GM18511 (cell line): ENCODE results near the gene KCNH5.
"Not testable (repeated sequence)": the region's sequence is repeated elsewhere in the genome, so short reads cannot be mapped to it uniquely, and the experiment has no call there.

Experiments used
- ATAC-seq: cut with Tn5 transposase; IDR thresholded peaks from one replicate; pipeline ENCODE4 v1.9.1; 2021; ENCODE audit warnings: mild to moderate bottlenecking, moderate library complexity; ENCODE audit not compliant: unreplicated experiment

KCNH5 gene

GRCh38 chr14:62759796-62760195, 285.5 kb downstream of the KCNH5 start:
- ATAC-seq = no peak

- ATAC-seq = not testable (repeated sequence)
Measured at GRCh38 chr14:62746881-62747280, 298.4 kb downstream of the KCNH5 start.

DNA sequence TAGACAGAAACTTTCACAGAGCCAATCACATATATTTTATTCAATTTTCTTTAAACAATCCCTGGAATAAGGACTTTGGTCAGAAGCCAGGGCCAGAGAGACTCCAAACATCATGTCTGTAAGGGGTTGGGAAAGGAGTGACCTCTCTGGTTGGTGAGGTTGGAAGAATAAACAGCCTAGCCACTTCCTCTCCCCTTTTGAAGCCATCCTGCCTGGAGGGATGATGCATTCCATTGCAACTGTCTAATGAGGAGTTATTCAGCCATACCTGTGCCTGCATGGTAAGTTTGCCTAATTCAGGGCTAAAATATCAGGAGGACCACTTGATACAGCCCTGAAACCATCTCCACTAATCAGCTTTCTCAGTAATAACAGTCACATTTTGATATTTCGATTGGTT, 299.8 kb downstream of the KCNH5 start:
- no peak for ATAC-seq

DNA sequence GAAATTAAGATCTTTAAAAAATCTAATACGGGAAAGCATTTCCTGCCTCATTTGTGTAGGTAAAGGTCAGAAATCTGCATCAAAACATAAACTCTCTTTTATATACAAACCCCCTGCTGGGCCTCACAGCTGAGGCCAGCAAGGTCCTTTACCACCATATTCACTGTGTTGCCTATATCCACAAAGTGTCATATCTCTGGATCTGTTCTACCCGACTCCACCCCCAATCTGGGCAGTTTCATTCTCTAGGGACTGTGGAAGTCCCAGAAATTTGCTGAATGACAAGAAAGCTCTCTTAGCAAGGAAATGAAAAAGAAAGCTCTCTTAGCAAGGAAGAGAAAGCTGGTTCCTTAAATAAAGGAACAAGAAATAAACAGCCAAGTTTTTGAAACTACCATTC, 301.7 kb downstream of the KCNH5 start:
- ATAC-seq = no peak

GRCh38 chr14:62743118-62743517, 302.1 kb downstream of the KCNH5 start:
- no peak for ATAC-seq

DNA sequence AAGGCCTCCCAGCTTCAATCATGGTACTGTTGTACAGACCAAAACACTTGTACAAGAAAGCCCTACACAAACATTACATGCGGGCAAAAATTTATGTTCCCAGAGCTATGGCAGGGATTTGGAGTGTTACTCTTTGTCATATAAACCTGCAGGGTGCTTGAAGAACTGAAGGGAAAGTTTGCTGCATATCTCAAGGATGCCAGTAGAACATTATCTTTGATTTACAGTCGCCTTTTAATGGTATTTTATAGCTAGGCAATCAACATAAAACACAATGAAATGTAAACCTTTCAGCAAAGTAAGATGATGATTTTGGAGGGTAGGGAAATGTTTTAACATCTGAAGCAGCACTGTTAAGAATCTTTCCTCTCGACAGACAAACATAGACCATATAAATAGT, 305.6 kb downstream of the KCNH5 start:
- ATAC-seq = no peak

- ATAC-seq = no peak
Measured at GRCh38 chr14:62736048-62737043, 308.9 kb downstream of the KCNH5 start.

DNA sequence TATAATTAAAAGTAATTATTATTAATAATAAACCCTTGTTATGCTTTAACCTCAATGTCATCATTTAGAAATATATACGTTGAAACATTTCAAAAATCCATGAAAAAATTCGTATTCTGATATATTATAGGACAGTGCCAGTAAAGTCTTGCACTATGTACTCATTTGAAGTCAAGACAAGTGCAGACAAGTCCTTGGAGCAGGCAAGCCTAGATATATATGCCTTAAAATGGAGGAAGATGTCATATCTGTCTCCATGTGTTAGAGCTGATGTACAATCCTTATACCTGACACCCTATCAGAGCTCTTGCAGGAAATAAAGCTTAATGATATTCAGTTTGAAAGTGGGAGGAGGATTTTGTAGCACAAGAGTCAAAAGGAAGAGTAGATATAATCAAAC, 310.4 kb downstream of the KCNH5 start:
- no peak for ATAC-seq

DNA sequence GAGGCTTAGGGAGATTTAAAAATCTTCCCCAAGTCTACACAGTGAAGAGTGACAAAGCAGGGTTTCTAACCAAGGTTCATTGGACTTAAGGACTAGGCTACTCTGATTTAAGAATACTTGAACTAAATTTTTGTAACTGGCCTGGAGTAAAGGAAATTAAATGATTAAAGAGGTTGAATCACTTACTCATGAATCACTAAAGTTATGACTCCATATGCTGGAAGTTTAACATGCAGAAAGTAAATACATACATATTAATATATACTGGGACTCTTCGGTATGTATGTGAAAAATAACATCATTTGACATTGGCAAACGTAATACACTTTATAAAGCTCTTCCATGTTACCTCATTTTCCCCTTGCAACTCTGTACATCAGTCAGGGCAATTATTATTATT, 322.9 kb downstream of the KCNH5 start:
- no peak for ATAC-seq

GRCh38 chr14:62718629-62719028, 326.6 kb downstream of the KCNH5 start:
- no peak for ATAC-seq

DNA sequence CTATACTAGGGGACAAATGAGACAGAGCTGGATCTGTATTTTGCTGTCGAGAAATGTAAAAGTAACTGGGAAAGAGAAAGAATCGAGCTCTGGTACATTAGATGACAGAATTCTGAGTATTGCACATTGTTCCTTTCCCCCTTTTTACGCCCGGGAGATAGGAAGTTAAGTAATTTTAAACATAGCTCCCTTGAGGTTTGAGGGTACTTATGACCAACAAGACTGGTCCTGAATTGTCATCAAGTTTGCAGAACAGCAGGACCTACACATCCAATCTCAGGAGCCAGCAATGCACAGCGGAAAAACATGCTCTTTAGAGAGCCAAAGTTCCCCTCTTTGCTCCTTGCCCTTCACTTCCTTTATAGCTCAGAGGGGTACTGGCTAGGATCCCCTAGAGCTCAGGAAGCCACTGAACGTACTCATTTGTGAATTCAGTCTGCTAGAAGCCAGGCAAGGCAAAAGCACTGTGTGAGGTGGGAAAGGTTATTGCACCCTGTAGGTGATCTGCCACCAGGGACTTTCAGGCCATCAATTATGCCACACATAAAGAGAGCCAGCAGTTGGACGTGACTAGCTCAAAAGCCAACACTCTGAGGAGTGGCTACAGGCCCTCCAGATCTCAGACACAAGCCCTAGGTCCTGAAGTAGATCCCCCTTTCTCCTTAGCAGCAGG, 333.8 kb downstream of the KCNH5 start:
- no peak for ATAC-seq

- ATAC-seq = no peak
Measured at GRCh38 chr14:62710811-62711210, 334.4 kb downstream of the KCNH5 start.

DNA sequence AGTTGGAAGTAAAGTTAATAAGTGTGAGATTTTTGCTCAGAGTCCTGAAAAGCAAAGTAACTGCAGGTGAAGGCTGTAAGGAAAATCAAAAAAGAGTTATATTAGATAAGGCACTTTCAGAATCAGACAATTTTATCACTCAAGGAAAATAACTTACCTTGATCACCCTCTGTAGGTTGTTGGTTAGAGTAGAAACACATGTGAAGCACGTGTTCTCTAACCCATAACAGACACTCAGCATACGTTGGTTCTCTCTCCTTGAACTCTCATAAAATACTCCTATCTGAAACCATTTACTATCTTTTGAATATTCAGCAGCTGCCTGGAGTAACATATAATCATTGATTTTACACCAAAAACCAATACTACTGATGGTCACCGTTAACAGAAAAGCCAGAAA, 335.5 kb downstream of the KCNH5 start:
- no peak for ATAC-seq

GRCh38 chr14:62706217-62706616, 339.0 kb downstream of the KCNH5 start:
- ATAC-seq = no peak

DNA sequence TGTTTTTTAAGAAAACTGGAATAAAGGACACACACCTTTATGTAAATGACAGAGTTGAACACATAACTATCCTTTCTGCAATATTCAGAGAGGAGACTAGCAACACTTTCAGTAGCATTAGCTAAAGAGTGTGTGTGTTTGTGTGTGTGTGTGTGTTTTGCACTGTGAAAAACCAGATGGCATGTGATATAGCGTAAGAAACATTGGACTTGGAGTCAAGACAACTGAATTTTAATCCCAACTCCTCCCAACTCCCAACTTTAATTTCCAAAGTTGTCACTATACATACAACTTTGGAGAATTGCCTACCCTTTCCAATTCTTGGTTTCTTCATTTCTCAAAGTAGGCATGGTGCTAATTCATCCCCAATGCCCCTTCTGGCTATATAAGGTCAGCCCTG, 347.8 kb downstream of the KCNH5 start:
- no peak for ATAC-seq

GRCh38 chr14:62696929-62697328, 348.3 kb downstream of the KCNH5 start:
- no peak for ATAC-seq

GRCh38 chr14:62696331-62696924, 348.8 kb downstream of the KCNH5 start:
- no peak for ATAC-seq

GRCh38 chr14:62694075-62694474, 351.2 kb downstream of the KCNH5 start:
- no peak for ATAC-seq

- no peak for ATAC-seq
Measured at GRCh38 chr14:62692490-62693106, 352.7 kb downstream of the KCNH5 start.

DNA sequence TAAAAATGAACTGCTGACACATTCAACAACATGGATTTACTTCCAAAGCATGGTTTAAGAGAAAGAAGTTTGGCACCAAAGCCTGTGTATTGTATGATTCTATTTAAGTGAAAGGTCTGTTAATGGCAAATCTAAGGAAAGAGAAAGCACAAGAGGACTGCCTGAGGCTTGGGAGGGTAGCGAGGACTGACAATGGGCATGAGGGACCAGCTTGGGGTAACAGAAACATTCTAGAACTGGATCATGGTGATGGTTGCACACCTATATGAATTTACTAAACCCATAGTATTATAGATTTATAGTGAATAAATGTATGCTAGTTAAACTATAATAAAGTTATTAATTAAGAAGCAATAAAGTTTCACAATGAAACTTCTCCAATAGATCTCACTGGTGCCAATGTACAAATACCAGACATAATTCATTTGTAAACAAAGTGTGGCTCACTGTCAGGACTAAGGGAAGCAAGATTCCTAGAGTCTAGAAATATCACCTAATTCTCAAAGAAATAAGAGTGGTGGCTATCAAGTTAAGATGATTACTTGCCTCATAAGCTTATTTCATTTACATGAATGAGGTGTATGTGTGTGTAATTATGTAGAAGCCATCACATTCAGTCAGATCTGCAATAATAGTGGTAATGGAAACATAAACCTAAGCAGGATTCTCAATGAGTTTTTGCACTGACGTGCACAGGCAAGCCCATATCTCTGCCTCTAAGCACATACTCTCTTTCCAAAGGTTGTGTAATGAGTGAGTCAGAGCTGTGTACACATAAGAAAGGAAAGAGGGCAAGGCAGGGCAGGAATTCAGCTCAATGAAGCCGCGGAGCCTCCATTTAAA, 353.4 kb downstream of the KCNH5 start:
- ATAC-seq = no peak
